SK-N-MC (cell line): ENCODE results near the gene NBPF8.
"Not testable (repeated sequence)": the region's sequence is repeated elsewhere in the genome, so short reads cannot be mapped to it uniquely, and the experiment has no call there.

ENCODE experiments used
- EZH2 ChIP-seq: fragments of 200-600 bp; sonication (generic); IDR thresholded peaks from one replicate; pipeline ENCODE4 v1.6.1; 2017; ENCODE audit warnings: antibody characterized with exemption
- POLR2AphosphoS5 ChIP-seq: IDR thresholded peaks from 2 replicates; pipeline ENCODE4 v1.6.1; 2012; ENCODE audit warnings: mild to moderate bottlenecking, low read depth, low read length, borderline replicate concordance

DNA sequence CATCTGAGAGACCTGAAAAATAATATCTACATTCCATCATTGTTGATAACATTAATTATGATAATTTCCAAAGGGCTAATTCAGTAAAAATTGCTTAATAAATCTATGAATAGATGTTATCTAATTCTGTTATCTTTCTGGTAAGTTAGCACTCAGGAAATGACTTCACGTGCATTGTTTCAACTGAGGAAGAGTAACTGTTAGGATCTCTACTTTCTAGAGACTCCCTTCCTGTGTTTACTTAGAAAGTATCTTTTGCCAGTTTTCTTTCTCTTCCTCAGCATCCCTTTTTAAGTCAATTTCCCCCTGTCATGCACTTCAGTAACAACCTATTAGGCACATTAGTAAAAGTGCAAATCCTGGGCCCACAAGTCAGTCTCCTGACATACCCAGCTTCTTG is 9.5 kb upstream of the NBPF8 start:
- not testable (repeated sequence) for TF ChIP-seq POLR2AphosphoS5, EZH2
